GM19238 (cell line): ENCODE measurements around the gene IL3RA.
"Not testable (repeated sequence)": the region's sequence is repeated elsewhere in the genome, so short reads cannot be mapped to it uniquely, and the experiment has no call there.

Source experiments
- DNase-seq: peaks from one replicate; pipeline ENCODE4 v3.0.0; 2011; ENCODE audit warnings: low spot score; ENCODE audit not compliant: insufficient read length

IL3RA gene

DNA sequence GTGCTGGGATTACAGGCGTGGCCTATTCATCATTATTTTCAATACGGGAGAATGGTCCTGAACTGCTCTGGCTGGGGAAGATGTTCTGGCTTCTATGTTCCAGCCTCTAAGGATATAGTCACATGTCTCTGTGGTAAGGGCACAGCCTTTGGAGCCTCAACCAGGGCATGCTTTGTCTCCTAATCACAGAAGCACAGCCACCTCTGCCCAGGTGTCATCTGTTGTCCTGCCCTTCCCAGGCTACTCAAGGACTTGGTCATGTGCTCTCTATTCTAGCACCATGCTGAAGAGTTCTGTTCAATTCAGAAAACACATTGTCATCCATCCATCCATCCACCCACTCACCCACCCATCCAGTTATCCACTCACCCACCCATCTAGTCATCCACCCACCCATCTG lies 86.6 kb downstream of the IL3RA start:
- DNase-seq: no peak

GRCh38 chrX:1424147-1424851 lies 87.7 kb downstream of the IL3RA start:
- DNase-seq: no peak

DNA sequence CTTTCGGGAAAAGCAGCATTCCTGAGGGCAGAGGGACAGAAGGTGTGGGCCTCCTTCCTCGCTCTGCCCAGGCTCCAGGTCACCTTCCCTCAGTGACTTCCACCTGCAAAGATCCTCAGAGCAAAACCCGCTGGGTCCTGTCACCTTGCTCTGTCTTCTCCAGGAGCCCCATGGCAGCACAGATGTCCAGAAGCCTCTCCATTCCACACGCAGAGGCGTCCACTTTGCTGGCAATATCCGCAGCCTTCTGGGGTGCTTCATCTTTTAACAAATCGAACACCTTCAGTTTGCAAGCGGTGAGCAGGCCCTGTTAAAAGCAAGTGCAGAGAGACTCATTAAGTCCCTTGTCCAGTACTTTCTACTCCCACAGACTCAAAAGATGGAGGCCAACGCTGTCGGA lies 88.8 kb downstream of the IL3RA start:
- DNase-seq: no peak

GRCh38 chrX:1426321-1426720 lies 89.7 kb downstream of the IL3RA start:
- not testable (repeated sequence) for DNase-seq

GRCh38 chrX:1427756-1428155 lies 91.2 kb downstream of the IL3RA start:
- no peak for DNase-seq

DNA sequence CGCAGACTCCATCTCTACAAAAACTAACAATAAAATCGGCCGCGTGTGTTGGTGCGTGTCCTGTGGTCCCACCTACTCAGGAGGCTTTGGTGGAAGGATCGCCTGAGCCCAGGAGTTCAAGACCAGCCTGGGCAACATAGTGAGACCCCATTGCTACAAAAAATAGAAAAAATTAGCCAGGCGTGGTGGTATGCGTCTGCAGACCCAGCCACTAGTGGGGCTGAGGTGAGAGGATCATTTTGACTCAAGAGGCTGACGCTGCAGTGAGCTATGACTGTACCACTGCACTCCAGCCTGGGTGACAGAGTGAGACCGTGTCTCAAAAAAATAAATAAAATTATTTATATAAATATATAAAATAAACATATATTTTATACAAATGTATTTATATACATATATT lies 93.9 kb downstream of the IL3RA start:
- no peak for DNase-seq
